GM12878 (cell line): ENCODE results near the gene C2orf74. TPM values are rescaled to one million over a fixed set of nuclear protein-coding genes. Genes with fewer than 3 reads are reported as not detected.

ENCODE experiments used
- ATAC-seq: fragments of 200-7000 bp; cut with Tn5 transposase; 3 replicates; pipeline ENCODE4 v1.9.1; 2020; ENCODE audit warnings: mild to moderate bottlenecking, moderate library complexity
- Bru-seq: library from RNA; stranded (reverse); fragments of 400-500 nt; gene quantifications from one replicate; lab custom pipeline; 2021; lab: Mats Ljungman, UMichigan
- BruChase-seq, 2 experiments: library from RNA; stranded (reverse); fragments of 400-500 nt; gene quantifications; one replicate each; lab custom pipeline; 2021; lab: Mats Ljungman, UMichigan
- BruUV-seq: library from RNA; stranded (reverse); fragments of 400-500 nt; replicated peaks from 2 replicates; lab custom pipeline; 2021; lab: Mats Ljungman, UMichigan
- CTCF ChIA-PET: fragments of 300-600 bp; sonication (Branson Sonifier 250); formaldehyde crosslinking; extraction: SDS; loops from one replicate; lab custom pipeline; 2021; ENCODE audit warnings: inconsistent platforms; lab: Yijun Ruan, JAX
- POLR2A ChIA-PET: fragments of 350-600 bp; formaldehyde crosslinking; extraction: SDS; loops from one replicate; lab custom pipeline; 2021; ENCODE audit warnings: inconsistent platforms; lab: Charles Lee
- RAD21 ChIA-PET: fragments of 300-600 bp; sonication (Branson Sonifier 250); formaldehyde crosslinking; loops from one replicate; lab custom pipeline; 2023; ENCODE audit warnings: antibody characterized with exemption; ENCODE audit not compliant: unreplicated experiment; lab: Charles Lee
- SMC1A ChIA-PET: fragments of 300-600 bp; sonication (Branson Sonifier 250); formaldehyde crosslinking; loops from one replicate; lab custom pipeline; 2023; ENCODE audit not compliant: unreplicated experiment, uncharacterized antibody; lab: Charles Lee
- DNase-seq: peaks from one replicate; pipeline ENCODE4 v3.0.0-alpha.2; 2011; ENCODE audit warnings: low read depth, low spot score
- FAIRE-seq: peaks from 3 replicates; lab custom pipeline; 2011; peaks lifted over from hg19 to GRCh38; lab: Jason Lieb, UNC
- H2AFZ ChIP-seq: 2 replicates; pipeline ENCODE4 v1.6.0; 2011; ENCODE audit warnings: low read depth, low read length, control low read depth; ENCODE audit not compliant: control insufficient read depth
- H3K27ac ChIP-seq: 2 replicates; pipeline ENCODE4 v1.5.1; 2011; ENCODE audit warnings: control low read depth; ENCODE audit not compliant: control insufficient read depth, insufficient read depth
- H3K27me3 ChIP-seq, 2 experiments: replicated peaks in 1 of 2; 2 replicates each; pipeline versions ENCODE4 v1.6.0 to v1.6.1; 2011; ENCODE audit warnings: low read length in 1 of 2; ENCODE audit not compliant: control insufficient read depth in 2 of 2, insufficient read depth in 2 of 2
- H3K36me3 ChIP-seq, 2 experiments: 2 replicates each; pipeline ENCODE4 v1.5.1; 2011; ENCODE audit warnings: low read length in 1 of 2; ENCODE audit not compliant: control insufficient read depth in 2 of 2, insufficient read depth in 2 of 2
- H3K4me1 ChIP-seq: 2 replicates; pipeline ENCODE4 v1.6.1; 2011; ENCODE audit warnings: mild to moderate bottlenecking, low read length, moderate library complexity, mixed read lengths; ENCODE audit not compliant: control insufficient read depth, insufficient read depth
- H3K4me2 ChIP-seq: 2 replicates; pipeline ENCODE4 v1.6.0; 2011; ENCODE audit warnings: control low read depth; ENCODE audit not compliant: control insufficient read depth, insufficient read depth
- H3K4me3 ChIP-seq: fragments of 200-600 bp; sonication (generic); 2 replicates; pipeline ENCODE4 v1.5.1; 2016
- H3K79me2 ChIP-seq: 2 replicates; pipeline ENCODE4 v1.6.0; 2011; ENCODE audit warnings: low read length; ENCODE audit not compliant: control insufficient read depth, insufficient read depth
- H3K9ac ChIP-seq: 2 replicates; pipeline ENCODE4 v1.8.0; 2011; ENCODE audit warnings: low read length, control low read depth, mixed read lengths; ENCODE audit not compliant: control insufficient read depth, insufficient read depth
- H3K9me3 ChIP-seq: replicated peaks from 3 replicates; pipeline ENCODE4 v1.5.1; 2011; ENCODE audit warnings: mild to moderate bottlenecking, low read length; ENCODE audit not compliant: control insufficient read depth, insufficient read depth
- H4K20me1 ChIP-seq: 2 replicates; pipeline ENCODE4 v1.6.0; 2011; ENCODE audit not compliant: control insufficient read depth, insufficient read depth
- EGR1 ChIP-seq, 2 experiments: IDR thresholded peaks; 1 replicate in 1 of 2; 2 replicates in 1 of 2; pipeline ENCODE4 v1.6.1; 2011 to 2012; ENCODE audit warnings: low read depth in 2 of 2, low read length in 2 of 2, borderline replicate concordance in 1 of 2, mild to moderate bottlenecking in 1 of 2, moderate library complexity in 1 of 2
- FOXK2 ChIP-seq: fragments of 450-650 bp; IDR thresholded peaks from 2 replicates; pipeline ENCODE4 v1.6.1; 2017; ENCODE audit warnings: mild to moderate bottlenecking, moderate library complexity
- HDAC6 ChIP-seq: fragments of 200-600 bp; sonication (generic); IDR thresholded peaks from one replicate; pipeline ENCODE4 v1.8.0; 2017; ENCODE audit warnings: antibody characterized with exemption; ENCODE audit not compliant: unreplicated experiment
- HDGF ChIP-seq: fragments of 450-650 bp; IDR thresholded peaks from 2 replicates; pipeline ENCODE4 v1.6.1; 2016; ENCODE audit warnings: antibody characterized with exemption
- JUND ChIP-seq: IDR thresholded peaks from 2 replicates; pipeline ENCODE4 v1.6.1; 2012; ENCODE audit warnings: low read depth, mild to moderate bottlenecking, low read length, improper control_type of control experiment, moderate library complexity
- MTA3 ChIP-seq: IDR thresholded peaks from 2 replicates; pipeline ENCODE4 v1.6.1; 2012; ENCODE audit warnings: low read length, inconsistent platforms, borderline replicate concordance
- MXI1 ChIP-seq: fragments of 150-350 bp; IDR thresholded peaks from 2 replicates; pipeline ENCODE4 v1.6.1; 2011; ENCODE audit warnings: low read depth, mild to moderate bottlenecking, inconsistent platforms, low read length, improper control_type of control experiment
- NFIC ChIP-seq: IDR thresholded peaks from 2 replicates; pipeline ENCODE4 v1.6.1; 2012; ENCODE audit warnings: low read depth, mild to moderate bottlenecking, inconsistent platforms, low read length, moderate library complexity
- NFYB ChIP-seq: IDR thresholded peaks from 2 replicates; pipeline ENCODE4 v1.6.1; 2011; ENCODE audit warnings: low read depth, mild to moderate bottlenecking, low read length, improper control_type of control experiment, moderate library complexity; ENCODE audit not compliant: insufficient read depth
- NR2C1 ChIP-seq: fragments of 450-650 bp; IDR thresholded peaks from 2 replicates; pipeline ENCODE4 v1.6.1; 2017; ENCODE audit warnings: antibody characterized with exemption, mild to moderate bottlenecking, moderate library complexity
- NR2F1 ChIP-seq: fragments of 450-650 bp; conservative IDR thresholded peaks from 2 replicates; pipeline ENCODE4 v1.6.1; 2017; ENCODE audit warnings: mild to moderate bottlenecking
- RAD51 ChIP-seq: fragments of 450-650 bp; IDR thresholded peaks from 2 replicates; pipeline ENCODE4 v1.6.1; 2016; ENCODE audit warnings: moderate library complexity, mild to moderate bottlenecking, inconsistent platforms
- RFX5 ChIP-seq: IDR thresholded peaks from 2 replicates; pipeline ENCODE4 v1.6.1; 2011; ENCODE audit warnings: low read depth, low read length, improper control_type of control experiment
- SMAD5 ChIP-seq: IDR thresholded peaks from 2 replicates; pipeline ENCODE4 v1.6.1; 2016; ENCODE audit warnings: antibody characterized with exemption, low read depth
- STAT3 ChIP-seq: IDR thresholded peaks from 2 replicates; pipeline ENCODE4 v1.6.1; 2011; ENCODE audit warnings: low read depth, low read length, improper control_type of control experiment
- WGBS: methylation state at CpG from one replicate; pipeline ENCODE4 v1.1.6; 2016; ENCODE audit warnings: low lambda C conversion rate; ENCODE audit not compliant: insufficient replicate concordance, insufficient coverage; ENCODE audit errors: missing lambda C conversion rate; 5-methylcytosine and 5-hydroxymethylcytosine counted together
- in situ Hi-C: fragments of 300-500 bp; cut with MboI; formaldehyde crosslinking; loops from 9 replicates; pipeline ENCODE4 v1.14.3; 2018; ENCODE audit warnings: mixed read lengths
- intact Hi-C: fragments of 100-400 bp; cut with micrococcal nuclease; formaldehyde crosslinking; loops from one replicate; pipeline ENCODE4 v1.14.2; 2022; ENCODE audit not compliant: unreplicated experiment
- long read RNA-seq, 2 experiments: library from polyadenylated mRNA; unstranded; transcript quantifications; one replicate each; pipeline ENCODE4 v2.0.0, GENCODE V29; 2019 to 2020
- polyA minus RNA-seq, 3 experiments: library from RNA; depleted of rRNA, polyadenylated mRNA; stranded (reverse); fragments of >200 nt; gene quantifications; 2 replicates each; pipeline ENCODE4 v1.2.3, GENCODE V29; 2011
- polyA plus RNA-seq, 11 experiments: library from polyadenylated mRNA; depleted of rRNA in 4 of 11; unstranded in 6 of 11; stranded (reverse) in 5 of 11; fragments of >200 nt; fragmentation: Nextera tagmentation in 4 of 11; fragmentation: Illumina TruSeq in 1 of 11; extraction: Ambion mirVana in 4 of 11; extraction: Trizol in 1 of 11; gene quantifications; 1 replicate in 1 of 11; 2 replicates in 10 of 11; pipeline versions ENCODE4 v1.2.1 to v1.2.3, GENCODE V29; 2011 to 2016; ENCODE audit warnings: inconsistent platforms in 2 of 11, missing spikeins in 2 of 11, low read depth in 1 of 11
- total RNA-seq, 4 experiments: library from RNA; depleted of rRNA in 3 of 4; stranded (reverse); fragments of >200 nt in 3 of 4; fragmentation: Illumina TruSeq in 1 of 4; extraction: Trizol in 1 of 4; gene quantifications; 2 replicates each; pipeline versions ENCODE4 v1.2.1 to v1.2.3, GENCODE V29; 2013 to 2021
- TF ChIP-seq, protein P1 (sequence below): IDR thresholded peaks from 2 replicates; pipeline ENCODE4 v1.6.1; 2012; ENCODE audit warnings: low read depth, low read length, improper control_type of control experiment
- TF ChIP-seq, protein P2 (sequence below): fragments of 150-350 bp; IDR thresholded peaks from 2 replicates; pipeline ENCODE4 v1.6.1; 2014; ENCODE audit warnings: mild to moderate bottlenecking, low read depth, low read length
- TF ChIP-seq, protein P3 (sequence below): fragments of 450-650 bp; IDR thresholded peaks from 2 replicates; pipeline ENCODE4 v1.6.1; 2017; ENCODE audit warnings: borderline replicate concordance

C2orf74 gene
- total RNA-seq (2013; cell fraction: nucleolus; rRNA removed) = 1.9 and 3.1 TPM in 2 replicates
- 3.8 and 6.1 TPM in 2 replicates for total RNA-seq (2014; rRNA removed)
- total RNA-seq (2014; rRNA removed; fragmentation: Illumina TruSeq; extraction: Trizol) = 14.9 and 16.1 TPM in 2 replicates
- total RNA-seq (2021) = 4.7 and 5.6 TPM in 2 replicates
- 16.0 TPM for polyA plus RNA-seq (2011; ENCODE audit: low read depth)
- polyA plus RNA-seq (2011; rRNA removed) = 9.8 and 18.8 TPM in 2 replicates
- polyA plus RNA-seq (2011; cell fraction: cytosol; rRNA removed) = 5.4 and 6.1 TPM in 2 replicates
- 3.8 and 4.1 TPM in 2 replicates for polyA plus RNA-seq (2011; cell fraction: nucleus; rRNA removed)
- 9.2 and 14.0 TPM in 2 replicates for polyA plus RNA-seq (2012)
- polyA plus RNA-seq (2014; fragmentation: Illumina TruSeq; extraction: Trizol) = 15.6 and 19.1 TPM in 2 replicates
- polyA plus RNA-seq (2014; fragmentation: Nextera tagmentation; extraction: Ambion mirVana) = 10 to 100 TPM; 25.0 TPM
- 10.2 and 10.8 TPM in 2 replicates for polyA plus RNA-seq (2014; rRNA removed)
- polyA plus RNA-seq (2016; fragmentation: Nextera tagmentation; extraction: Ambion mirVana) = 10 to 100 TPM; 15.5 to 16.3 TPM
- 1.0 and 1.5 TPM in 2 replicates for polyA minus RNA-seq (2011; rRNA and poly(A)+ RNA removed)
- 3.6 TPM in 1 of 2 replicates, not detected in the other for polyA minus RNA-seq (2011; cell fraction: cytosol; rRNA and poly(A)+ RNA removed)
- 1.1 TPM in 1 of 2 replicates, not detected in the other for polyA minus RNA-seq (2011; cell fraction: nucleus; rRNA and poly(A)+ RNA removed)
- percentile 66 among the genes with signal in this experiment for Bru-seq, nascent RNA
- BruChase-seq, experiment 1, labeled RNA remaining after a 6-hour chase = percentile 54 among the genes with signal in this experiment
- percentile 58 among the genes with signal in this experiment for BruChase-seq, experiment 2, labeled RNA remaining after a 2-hour chase
- long read RNA-seq, experiment 1, partial matches to known transcripts = 0 of 6 reads
- long read RNA-seq, experiment 1, other reads (novel, unspliced or antisense) = 2 of 6 reads
- long read RNA-seq, experiment 2, transcript C2orf74-202 (4 exons, 879 nt) = major isoform, 5 of 19 reads
- long read RNA-seq, experiment 2, partial matches to known transcripts = 1 of 19 reads
- long read RNA-seq, experiment 2, other reads (novel, unspliced or antisense) = 12 of 19 reads

DNA sequence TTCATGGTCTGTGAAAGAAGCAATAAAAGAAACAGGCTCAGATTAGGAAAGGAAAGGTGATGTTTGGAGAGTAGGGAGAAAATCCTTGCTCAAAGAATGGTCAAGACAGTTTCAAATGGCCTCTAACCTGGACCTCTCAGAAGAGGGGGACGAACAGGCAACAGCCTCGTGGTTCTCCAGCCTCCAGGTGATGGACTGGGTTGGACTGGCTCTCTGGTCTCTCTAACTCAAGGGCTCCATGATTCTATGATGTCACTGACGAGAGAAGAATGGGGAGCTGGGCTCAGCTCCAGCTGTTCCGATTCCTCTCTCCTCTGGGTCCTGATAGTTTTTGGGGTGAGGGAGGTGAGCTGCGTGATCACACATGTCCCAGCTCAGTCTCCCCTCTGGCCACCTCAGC, at the start of gene C2orf74:
Gene C2orf74 (plus strand): TSS at position 301 of the 400 bp plus-strand sequence. CDS start 327 bp downstream, outside the sequence.
- Histone ChIP-seq H3K4me3 (no peak within 1 kb of the TSS), H3K4me2 (no peak within 1 kb of the TSS), H3K9me3 (no peaks in the 10 kb centered on the region; the same call in 1 of the 3 replicates), H4K20me1 (no peaks in the 10 kb centered on the region), H3K9ac (no peak within 1 kb of the TSS), H3K36me3 (peaks cover 0 to 3% of the 10 kb centered on the region in 2 experiments; a peak in 1 of 4 replicates), H3K27me3 (no peaks in the 10 kb centered on the region), H3K79me2 (no peaks in the 10 kb centered on the region), H3K27ac (no peak within 1 kb of the TSS), H2AFZ (no peak within 1 kb of the TSS), H3K4me1 (no peaks in the 10 kb centered on the region)
- BruUV-seq = no TSS peak
- FAIRE-seq (no peak), DNase-seq (no peak), ATAC-seq (no peak)
- SMC1A ChIA-PET = interaction anchor here (0.6 to 1.1 kb wide), 3 partner anchors 287 to 499 kb away, joined by 3 to 4 read pairs (median 3); no protein-coding TSS in a partner anchor
- in situ Hi-C loops (no loop called here), intact Hi-C loops (no loop called here)
- 93% methylated on average over 5 of the region's 5 CpGs for WGBS
- CTCF ChIA-PET = interaction anchor here (1.1 kb wide), 1 partner anchor 17 kb away, joined by 3 read pairs; no protein-coding TSS in a partner anchor
- RAD21 ChIA-PET = no interaction called here
- POLR2A ChIA-PET = interaction anchor here (0.5 to 0.6 kb wide), 2 partner anchors 217 to 565 kb away, joined by 3 read pairs; no protein-coding TSS in a partner anchor
- TF ChIP-seq NFIC (no peak), MXI1 (no peak), NFYB (no peak), JUND (no peak), HDAC6 (no peak), MTA3 (no peak), RAD51 (no peak), FOXK2 (no peak), EGR1 (IDR thresholded peaks at IDR 0.05; ENCODE audit: borderline replicate concordance in 1 of 2, low read depth in 2 of 2, low read length in 2 of 2) (no peak), STAT3 (no peak), RFX5 (no peak), SMAD5 (no peak), NR2C1 (no peak), NR2F1 (no peak), HDGF (no peak)
- TF ChIP-seq, protein P1, sequence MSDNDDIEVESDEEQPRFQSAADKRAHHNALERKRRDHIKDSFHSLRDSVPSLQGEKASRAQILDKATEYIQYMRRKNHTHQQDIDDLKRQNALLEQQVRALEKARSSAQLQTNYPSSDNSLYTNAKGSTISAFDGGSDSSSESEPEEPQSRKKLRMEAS = no peak
- TF ChIP-seq, protein P2, sequence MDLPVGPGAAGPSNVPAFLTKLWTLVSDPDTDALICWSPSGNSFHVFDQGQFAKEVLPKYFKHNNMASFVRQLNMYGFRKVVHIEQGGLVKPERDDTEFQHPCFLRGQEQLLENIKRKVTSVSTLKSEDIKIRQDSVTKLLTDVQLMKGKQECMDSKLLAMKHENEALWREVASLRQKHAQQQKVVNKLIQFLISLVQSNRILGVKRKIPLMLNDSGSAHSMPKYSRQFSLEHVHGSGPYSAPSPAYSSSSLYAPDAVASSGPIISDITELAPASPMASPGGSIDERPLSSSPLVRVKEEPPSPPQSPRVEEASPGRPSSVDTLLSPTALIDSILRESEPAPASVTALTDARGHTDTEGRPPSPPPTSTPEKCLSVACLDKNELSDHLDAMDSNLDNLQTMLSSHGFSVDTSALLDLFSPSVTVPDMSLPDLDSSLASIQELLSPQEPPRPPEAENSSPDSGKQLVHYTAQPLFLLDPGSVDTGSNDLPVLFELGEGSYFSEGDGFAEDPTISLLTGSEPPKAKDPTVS = no peak
- TF ChIP-seq, protein P3, sequence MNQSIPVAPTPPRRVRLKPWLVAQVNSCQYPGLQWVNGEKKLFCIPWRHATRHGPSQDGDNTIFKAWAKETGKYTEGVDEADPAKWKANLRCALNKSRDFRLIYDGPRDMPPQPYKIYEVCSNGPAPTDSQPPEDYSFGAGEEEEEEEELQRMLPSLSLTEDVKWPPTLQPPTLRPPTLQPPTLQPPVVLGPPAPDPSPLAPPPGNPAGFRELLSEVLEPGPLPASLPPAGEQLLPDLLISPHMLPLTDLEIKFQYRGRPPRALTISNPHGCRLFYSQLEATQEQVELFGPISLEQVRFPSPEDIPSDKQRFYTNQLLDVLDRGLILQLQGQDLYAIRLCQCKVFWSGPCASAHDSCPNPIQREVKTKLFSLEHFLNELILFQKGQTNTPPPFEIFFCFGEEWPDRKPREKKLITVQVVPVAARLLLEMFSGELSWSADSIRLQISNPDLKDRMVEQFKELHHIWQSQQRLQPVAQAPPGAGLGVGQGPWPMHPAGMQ = no peak
